HG02970 (cell line): ENCODE results near the gene KIFC1.
"Not testable (repeated sequence)": the region's sequence is repeated elsewhere in the genome, so short reads cannot be mapped to it uniquely, and the experiment has no call there.

Experiments
- ATAC-seq: cut with Tn5 transposase; IDR thresholded peaks from one replicate; pipeline ENCODE4 v1.9.1; 2021; ENCODE audit warnings: mild to moderate bottlenecking, moderate library complexity, moderate number of reproducible peaks; ENCODE audit not compliant: unreplicated experiment, low FRiP score

The KIFC1 gene

GRCh38 chr6:33373960-33374910 is 17.4 kb upstream of the KIFC1 start:
- no peak for ATAC-seq

GRCh38 chr6:33375143-33375671 is 16.4 kb upstream of the KIFC1 start:
- no peak for ATAC-seq

GRCh38 chr6:33377171-33377570 is 14.5 kb upstream of the KIFC1 start:
- ATAC-seq: no peak

- ATAC-seq: not testable (repeated sequence)
Observed at GRCh38 chr6:33379184-33379583, 12.4 kb upstream of the KIFC1 start.

GRCh38 chr6:33380272-33380981 is 11.2 kb upstream of the KIFC1 start:
- no peak for ATAC-seq

GRCh38 chr6:33383427-33384185 is 8.0 kb upstream of the KIFC1 start:
- no peak for ATAC-seq

GRCh38 chr6:33384581-33385020 is 7.0 kb upstream of the KIFC1 start:
- ATAC-seq: no peak

- ATAC-seq: no peak
Observed at GRCh38 chr6:33390173-33390572, 1.4 kb upstream of the KIFC1 start.

- no peak for ATAC-seq
Observed at GRCh38 chr6:33390767-33391277, 801 bp upstream of the KIFC1 start.

GRCh38 chr6:33391922-33392594 is 435 bp downstream of the KIFC1 start:
- ATAC-seq: peak; percentile 5

- ATAC-seq: no peak
Observed at GRCh38 chr6:33392595-33392948, 949 bp downstream of the KIFC1 start.

GRCh38 chr6:33392979-33393378 is 1.4 kb downstream of the KIFC1 start:
- ATAC-seq: no peak

- no peak for ATAC-seq
Observed at GRCh38 chr6:33397541-33397940, 5.9 kb downstream of the KIFC1 start.

- ATAC-seq: not testable (repeated sequence)
Observed at GRCh38 chr6:33398601-33399000, 7.0 kb downstream of the KIFC1 start.

- ATAC-seq: not testable (repeated sequence)
Observed at GRCh38 chr6:33399881-33400280, 8.3 kb downstream of the KIFC1 start.

- ATAC-seq: no peak
Observed at GRCh38 chr6:33404884-33405283, 13.3 kb downstream of the KIFC1 start.

GRCh38 chr6:33405386-33405940 is 13.8 kb downstream of the KIFC1 start:
- ATAC-seq: no peak

- no peak for ATAC-seq
Observed at GRCh38 chr6:33406126-33406525, 14.5 kb downstream of the KIFC1 start.

- no peak for ATAC-seq
Observed at GRCh38 chr6:33407132-33407718, 15.6 kb downstream of the KIFC1 start.
